IPS-18c (cell line): ENCODE results near the gene NRBP1.
A peak's percentile ranks its signal among the peaks of the same experiment; 100 is the strongest.
"Not testable (repeated sequence)": the region's sequence is repeated elsewhere in the genome, so short reads cannot be mapped to it uniquely, and the experiment has no call there.

Experiments
- H3K4me3 ChIP-seq: 2 replicates; pipeline ENCODE4 v1.7.0; 2013; ENCODE audit warnings: low read depth, mild to moderate bottlenecking, low read length, moderate library complexity; ENCODE audit not compliant: insufficient read depth
- H3K9me3 ChIP-seq: one replicate; pipeline ENCODE4 v1.6.1; 2013; ENCODE audit warnings: mild to moderate bottlenecking, low read length, moderate library complexity; ENCODE audit not compliant: control insufficient read depth, insufficient read depth

Gene NRBP1

DNA sequence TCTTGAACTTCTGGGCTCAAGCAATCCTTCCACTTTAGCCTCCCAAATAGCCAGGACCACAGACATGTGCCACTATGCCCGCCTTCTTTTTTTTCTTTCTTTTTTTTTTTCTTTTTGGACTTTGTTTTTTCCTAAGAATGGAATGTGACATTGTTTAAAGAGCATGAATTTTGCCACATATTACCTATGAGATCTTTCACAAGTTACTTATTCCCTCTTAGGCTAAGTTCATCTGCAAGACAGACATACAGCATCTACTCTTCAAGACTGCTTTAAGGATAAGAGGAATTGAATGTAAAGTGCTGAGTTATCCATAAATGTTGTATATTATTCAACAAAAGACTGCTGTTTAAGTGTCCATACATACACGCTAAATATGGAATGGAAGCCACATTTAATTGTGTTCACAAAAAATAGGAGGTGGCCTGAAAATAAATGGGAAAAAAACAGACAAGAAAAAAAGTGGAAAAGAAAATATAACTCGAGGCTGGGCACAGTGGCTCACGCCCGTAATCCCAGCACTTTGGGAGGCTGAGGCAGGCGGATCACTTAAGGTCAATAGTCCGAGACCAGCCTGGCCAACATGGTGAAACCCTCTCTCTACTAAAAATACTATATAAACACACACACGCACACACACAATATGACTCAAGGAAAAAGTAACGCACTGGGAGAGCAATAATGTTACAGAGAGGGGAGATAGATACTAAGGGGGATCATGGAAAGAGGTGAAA, 15.8 kb upstream of the NRBP1 start:
- Histone ChIP-seq H3K4me3 (no peak overlapping the region), H3K9me3 (peaks cover 2% of the 10 kb centered on the region)

DNA sequence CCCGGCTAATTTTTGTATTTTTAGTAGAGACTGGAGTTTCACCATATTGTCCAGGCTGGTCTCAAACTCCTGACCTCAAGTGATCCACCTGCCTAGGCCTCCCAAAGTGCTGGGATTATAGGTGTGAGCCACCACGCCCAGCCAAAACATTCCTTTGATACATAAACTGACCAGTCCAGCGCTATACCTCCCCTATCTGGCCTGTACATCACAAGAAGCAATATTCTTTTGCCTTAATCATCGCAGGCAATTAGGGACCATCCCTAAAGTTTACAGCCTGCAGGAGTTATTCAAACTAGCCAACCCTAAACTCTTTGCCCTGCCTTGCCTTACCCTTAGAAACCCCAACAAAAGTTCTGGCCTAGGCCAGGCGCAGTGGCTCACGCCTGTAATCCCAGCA, 12.3 kb upstream of the NRBP1 start:
- Histone ChIP-seq H3K9me3 (peaks cover under 1% of the 10 kb centered on the region), H3K4me3 (no peak overlapping the region)

DNA sequence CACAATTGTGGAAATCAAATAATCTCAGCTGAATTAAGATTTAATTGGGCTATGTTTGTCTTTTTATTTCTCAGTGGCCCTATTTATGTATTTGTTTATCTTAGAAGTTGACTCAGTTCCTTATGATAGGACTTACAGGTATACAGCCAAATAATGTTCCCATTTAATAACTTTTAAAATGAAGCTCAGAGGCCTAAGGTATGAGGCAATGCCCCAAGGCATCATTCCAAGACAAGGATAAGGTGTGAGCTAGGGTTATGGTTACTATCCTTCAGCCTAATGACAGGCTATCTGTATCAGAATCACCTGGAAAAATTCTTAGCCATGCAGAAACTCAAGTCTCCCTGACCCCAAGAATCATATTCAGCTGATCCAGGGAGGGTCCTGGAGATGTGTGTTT, 7.4 kb upstream of the NRBP1 start:
- no peak overlapping the region for H3K4me3 ChIP-seq

DNA sequence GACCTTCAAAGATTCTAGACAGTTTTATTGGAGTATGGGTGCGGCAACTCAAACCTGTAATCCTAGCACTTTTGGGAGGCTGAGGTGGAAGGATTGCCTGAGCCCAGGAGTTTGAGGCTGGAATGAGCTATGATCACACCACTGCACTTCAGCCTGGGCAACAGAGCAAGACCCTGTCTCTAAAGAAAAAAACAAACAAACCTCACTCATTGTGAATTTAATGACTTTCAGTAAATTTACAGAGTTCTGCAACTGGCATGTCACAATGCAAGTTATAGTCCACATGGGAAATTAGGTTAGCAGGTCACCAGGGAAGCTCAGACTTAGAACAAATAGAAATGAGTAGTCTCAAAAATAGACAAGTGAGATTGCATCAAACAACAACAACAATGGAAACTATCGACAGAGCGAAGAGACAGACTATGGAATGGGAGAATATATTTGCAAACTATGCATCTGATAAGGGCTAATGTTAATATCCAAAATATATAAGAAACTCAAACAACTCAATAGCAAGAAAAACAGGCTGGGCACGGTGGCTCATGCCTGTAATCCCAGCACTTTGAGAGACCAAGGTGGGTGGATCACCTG, 6.7 kb upstream of the NRBP1 start:
- no peaks in the 10 kb centered on the region for H3K9me3 ChIP-seq

More for the DNA sequence above, 7.4 kb upstream of the NRBP1 start:
- H3K9me3 ChIP-seq = no peaks in the 10 kb centered on the region

DNA sequence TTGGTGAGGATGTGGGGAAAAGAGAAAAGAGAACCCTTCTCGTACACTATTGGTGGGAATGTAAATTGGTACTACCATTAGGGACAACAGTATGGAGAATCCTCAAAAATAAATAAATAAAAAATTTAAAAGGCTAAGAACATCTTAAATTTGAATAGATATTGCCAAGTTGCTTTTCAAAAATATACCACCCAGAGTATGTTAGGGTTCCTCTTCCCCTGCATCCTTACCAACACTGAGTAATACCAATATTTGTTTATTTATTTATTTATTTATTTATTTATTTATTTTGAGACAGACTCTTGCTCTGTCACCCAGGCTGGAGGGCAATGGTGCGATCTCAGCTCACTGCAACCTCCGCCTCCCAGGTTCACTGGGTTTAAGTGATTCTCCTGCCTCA, 5.5 kb upstream of the NRBP1 start:
- H3K4me3 ChIP-seq = no peak overlapping the region
- no peaks in the 10 kb centered on the region for H3K9me3 ChIP-seq

More for the DNA sequence above, 6.7 kb upstream of the NRBP1 start:
- H3K4me3 ChIP-seq = no peak overlapping the region

DNA sequence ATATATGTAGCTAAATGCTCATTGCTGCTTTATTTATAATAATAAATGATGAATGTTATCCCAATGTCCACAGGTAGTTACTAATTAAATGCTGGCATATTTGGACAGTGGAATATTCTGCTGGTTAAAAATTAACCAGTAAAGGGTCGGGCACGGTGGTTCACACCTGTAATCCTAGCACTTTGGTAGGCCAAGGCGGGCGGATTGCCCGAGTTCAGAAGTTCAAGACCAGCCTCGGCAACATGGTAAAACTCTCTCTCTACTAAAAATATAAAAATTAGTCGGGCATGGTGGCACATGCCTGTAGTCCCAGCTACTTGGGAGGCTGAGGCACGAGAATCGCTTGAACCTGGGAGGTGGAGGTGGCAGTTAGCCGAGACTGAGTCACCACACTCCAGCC, 3.4 kb upstream of the NRBP1 start:
- not testable (repeated sequence) for H3K4me3 ChIP-seq, H3K9me3 ChIP-seq

DNA sequence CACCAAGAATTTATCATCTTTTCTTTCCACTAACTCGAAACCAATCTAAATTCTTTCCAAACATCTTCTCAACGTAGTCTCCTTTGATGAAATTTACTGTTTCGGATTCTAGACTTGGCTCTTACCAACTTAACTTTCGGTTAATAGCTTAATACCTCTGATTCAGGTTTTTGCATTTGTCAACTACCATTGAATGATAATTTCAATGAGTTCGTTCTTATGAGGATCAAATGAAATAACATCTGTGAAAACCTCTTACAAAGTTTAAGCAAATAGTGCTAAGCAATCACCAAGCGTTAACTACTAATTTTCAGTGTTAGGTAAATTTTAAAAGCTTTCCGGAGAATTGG, 593 bp upstream of the NRBP1 start:
- H3K4me3 ChIP-seq = peak overlapping the region; percentile 98
- H3K9me3 ChIP-seq = no peaks in the 10 kb centered on the region

DNA sequence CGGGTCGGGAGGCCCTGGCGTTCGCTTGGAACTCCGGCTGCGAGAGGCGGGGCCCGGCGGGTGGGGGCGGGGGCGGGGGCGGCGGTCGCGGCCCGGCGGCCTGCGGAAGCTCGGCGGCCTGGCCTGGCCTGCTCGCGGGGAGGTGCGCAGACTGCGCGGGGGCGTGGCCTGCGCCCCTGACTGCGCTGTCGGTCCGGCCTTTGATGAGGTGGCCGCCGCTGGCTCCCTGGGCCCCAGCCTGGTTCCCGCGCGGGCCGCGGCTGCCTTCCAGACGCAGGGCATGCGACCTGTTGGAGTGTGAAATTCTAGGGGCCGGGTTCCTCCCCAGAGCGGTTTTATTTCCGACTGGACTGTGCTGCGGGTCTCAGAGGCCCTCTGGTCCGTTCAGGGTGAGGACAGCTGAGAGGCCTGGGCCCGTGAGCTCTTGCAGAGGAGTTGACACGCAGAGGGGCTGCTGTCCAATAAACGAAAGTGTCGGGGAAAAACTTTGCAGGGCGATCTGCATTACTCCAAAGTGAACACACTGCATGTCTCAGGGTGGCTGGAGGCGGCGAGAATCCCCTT, 629 bp downstream of the NRBP1 start:
- Histone ChIP-seq H3K9me3 (no peaks in the 10 kb centered on the region), H3K4me3 (peak overlapping the region; percentile 98)

DNA sequence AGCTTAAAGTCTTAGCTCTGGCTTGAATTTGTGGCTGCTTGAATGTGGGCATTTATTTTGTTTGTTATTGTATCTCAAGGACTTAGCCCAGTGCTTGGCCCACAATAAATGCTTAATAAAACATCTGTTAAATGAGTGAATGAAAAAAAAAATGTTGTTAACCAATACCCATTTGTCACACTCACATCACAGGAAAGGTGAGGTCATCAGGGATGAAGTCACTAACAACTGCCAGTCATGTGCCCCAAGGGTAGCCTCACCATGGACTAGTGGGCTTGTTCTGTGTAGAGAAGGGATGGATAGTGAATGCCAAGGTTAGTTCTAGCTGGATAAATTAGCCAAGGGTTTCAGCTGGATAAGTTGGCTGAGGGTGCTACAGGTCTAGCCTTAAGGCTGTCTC, 3.0 kb downstream of the NRBP1 start:
- H3K9me3 ChIP-seq = no peaks in the 10 kb centered on the region
- no peak overlapping the region for H3K4me3 ChIP-seq

DNA sequence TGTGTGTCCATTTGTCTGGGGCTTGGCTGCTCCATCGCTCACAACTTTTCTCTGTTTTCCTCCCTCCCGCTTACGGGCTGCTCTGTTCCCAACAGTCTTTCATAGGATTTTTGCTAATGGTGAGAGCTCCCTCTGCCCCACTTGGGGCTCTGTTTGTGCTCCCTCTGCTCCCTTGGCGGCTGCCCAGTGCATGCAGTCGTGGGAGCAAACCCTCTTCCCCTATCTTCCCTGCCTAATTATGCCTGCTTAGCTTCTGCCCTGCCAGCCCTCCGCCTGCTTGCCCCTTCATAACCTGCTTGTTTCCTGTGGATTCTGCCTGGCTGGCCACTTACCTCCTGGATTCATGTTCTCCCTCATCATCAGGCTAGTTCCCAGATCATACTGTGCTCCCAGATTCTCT, 7.2 kb downstream of the NRBP1 start:
- Histone ChIP-seq H3K4me3 (no peak overlapping the region), H3K9me3 (no peaks in the 10 kb centered on the region)

DNA sequence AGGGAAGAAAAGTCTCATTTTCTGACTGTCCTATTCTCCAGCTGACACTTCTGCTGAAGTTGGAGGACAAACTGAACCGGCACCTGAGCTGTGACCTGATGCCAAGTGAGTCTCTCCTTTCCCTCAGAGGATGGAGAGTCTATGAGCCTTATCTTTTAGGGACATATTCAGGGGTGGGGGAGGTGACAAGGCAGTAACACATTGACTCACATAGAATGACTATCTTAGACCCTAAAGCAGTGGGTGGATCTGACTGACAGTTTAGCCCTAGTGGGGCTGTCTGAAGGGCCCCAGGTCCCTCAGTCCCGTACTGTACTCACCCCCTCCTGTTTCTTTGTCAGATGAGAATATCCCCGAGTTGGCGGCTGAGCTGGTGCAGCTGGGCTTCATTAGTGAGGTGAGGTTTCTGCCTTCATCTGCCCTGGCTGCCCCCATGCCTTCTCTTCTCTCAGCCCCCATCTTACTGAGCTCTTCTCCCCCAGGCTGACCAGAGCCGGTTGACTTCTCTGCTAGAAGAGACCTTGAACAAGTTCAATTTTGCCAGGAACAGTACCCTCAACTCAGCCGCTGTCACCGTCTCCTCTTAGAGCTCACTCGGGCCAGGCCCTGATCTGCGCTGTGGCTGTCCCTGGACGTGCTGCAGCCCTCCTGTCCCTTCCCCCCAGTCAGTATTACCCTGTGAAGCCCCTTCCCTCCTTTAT, 12.9 kb downstream of the NRBP1 start:
- no peak overlapping the region for H3K4me3 ChIP-seq
- H3K9me3 ChIP-seq = no peaks in the 10 kb centered on the region

DNA sequence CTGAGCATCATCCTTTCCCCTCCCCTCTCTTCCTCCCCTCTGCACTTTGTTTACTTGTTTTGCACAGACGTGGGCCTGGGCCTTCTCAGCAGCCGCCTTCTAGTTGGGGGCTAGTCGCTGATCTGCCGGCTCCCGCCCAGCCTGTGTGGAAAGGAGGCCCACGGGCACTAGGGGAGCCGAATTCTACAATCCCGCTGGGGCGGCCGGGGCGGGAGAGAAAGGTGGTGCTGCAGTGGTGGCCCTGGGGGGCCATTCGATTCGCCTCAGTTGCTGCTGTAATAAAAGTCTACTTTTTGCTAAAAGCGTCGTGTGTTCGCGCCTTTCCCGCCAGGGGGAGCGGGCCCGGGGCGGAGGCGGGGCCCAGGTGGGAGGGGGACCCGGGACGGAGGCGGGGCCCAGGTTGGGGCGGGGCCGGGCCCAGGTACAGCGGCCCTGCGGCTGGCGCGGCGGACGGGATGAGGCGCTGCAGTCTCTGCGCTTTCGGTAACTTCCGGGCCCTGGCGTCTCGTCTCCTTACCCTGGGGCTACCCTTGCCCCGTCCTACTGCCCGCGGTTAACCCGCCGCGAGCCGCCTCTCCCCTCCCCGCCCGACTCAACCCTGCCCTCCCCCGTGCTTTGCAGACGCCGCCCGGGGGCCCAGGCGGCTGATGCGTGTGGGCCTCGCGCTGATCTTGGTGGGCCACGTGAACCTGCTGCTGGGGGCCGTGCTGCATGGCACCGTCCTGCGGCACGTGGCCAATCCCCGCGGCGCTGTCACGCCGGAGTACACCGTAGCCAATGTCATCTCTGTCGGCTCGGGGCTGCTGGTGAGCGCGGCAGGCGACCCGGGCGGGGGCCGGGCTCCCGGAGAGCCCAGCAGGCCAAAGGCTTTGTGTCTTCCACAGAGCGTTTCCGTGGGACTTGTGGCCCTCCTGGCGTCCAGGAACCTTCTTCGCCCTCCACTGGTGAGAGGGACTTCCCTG, 13.8 kb downstream of the NRBP1 start, which contains the start of gene KRTCAP3:
Gene KRTCAP3, plus strand, starts transcription at position 424 of the 962 bp plus-strand sequence. Its CDS starts 32 bp downstream, at position 456.
- Histone ChIP-seq H3K9me3 (no peaks in the 10 kb centered on the region), H3K4me3 (peak within 1 kb of the TSS; percentile 63)

DNA sequence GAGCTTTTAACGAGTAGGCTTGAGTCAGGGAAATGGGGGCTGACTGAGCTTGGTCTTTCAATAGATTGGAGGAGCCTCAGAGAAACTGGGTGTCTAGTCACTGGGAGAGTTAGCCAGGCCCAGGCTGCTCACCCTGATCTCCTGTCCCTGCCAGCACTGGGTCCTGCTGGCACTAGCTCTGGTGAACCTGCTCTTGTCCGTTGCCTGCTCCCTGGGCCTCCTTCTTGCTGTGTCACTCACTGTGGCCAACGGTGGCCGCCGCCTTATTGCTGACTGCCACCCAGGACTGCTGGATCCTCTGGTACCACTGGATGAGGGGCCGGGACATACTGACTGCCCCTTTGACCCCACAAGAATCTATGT, 14.5 kb downstream of the NRBP1 start:
- peak overlapping the region; percentile 63 for H3K4me3 ChIP-seq
- no peaks in the 10 kb centered on the region for H3K9me3 ChIP-seq

DNA sequence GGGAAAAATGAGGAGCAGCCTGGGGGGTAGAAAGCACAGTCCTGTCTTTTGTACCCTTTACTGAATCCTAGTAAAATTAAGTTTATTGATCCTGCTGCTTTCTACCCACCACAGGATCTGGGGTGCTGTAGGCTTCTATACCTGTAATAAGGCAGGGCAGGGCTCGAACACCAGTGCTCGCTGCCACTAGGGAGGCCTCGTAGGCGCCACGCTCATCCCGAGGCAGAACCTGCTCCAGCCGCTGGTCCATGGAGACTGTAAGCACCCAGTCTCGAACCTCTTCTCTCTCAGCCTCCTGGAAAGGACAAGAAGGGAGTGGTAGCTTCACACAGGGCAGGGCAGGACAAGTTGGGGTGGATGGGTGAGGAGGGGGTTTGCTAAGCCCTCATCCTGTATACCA, 16.7 kb downstream of the NRBP1 start:
- no peak overlapping the region for H3K4me3 ChIP-seq
- H3K9me3 ChIP-seq = peaks cover 2% of the 10 kb centered on the region

DNA sequence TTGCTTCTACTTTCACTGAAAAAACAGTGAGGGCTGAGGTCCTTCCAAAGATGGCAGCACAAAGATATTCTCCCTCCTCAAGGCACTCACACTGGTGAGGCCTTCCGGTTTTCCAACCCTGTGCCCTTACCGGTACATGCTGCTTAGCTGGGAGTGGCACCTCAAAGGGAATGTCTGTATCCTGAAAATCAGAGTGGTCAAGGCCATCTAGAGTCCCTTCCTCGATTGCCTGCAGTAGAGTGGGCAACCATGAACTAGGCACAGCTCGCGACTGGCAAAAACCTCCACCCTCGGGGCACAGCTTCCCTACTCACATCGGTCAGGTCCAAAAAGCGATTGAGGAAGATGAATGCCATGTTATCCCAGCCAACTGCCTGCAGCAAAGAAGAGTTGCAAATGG, 17.2 kb downstream of the NRBP1 start:
- Histone ChIP-seq H3K4me3 (no peak overlapping the region), H3K9me3 (peaks cover 2% of the 10 kb centered on the region)

DNA sequence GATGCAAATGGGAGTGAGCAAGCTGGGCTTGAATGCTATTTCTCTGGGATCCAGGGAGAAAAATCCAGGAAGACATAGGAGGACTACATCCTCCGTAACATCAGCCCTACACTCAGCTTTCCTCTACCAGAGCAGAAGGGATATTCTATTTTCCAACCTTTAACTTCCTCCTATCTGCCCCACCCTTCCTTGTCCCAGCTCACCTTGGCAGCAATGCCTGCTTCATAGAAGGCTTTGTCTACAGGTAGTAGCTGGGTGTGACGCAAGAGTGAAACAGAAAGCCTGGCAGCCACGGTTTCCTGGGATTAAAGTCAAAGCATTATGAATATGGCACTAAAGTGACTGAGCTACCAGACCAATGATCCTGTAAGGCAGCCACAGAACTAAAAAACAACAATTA, 17.6 kb downstream of the NRBP1 start:
- H3K4me3 ChIP-seq = no peak overlapping the region
- peaks cover 2% of the 10 kb centered on the region for H3K9me3 ChIP-seq

DNA sequence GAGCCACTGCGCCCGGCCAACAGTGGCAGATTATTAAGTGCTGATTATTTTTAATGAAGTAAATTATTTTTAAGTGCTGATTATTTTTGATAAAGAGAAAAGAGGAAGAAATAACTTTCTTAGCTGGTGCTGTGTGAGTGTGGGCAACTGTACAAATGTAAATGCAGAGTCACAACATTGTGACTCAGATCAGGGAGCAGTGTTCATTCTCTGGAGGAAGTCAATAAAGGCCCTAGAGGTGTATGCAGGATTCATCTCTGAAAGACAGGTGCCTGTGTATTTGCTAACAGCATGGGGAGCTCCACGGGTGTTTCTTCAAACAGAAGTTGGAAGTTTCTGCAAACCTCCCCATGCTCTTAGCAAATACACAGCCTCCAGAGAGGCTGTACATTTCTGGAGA, 19.9 kb downstream of the NRBP1 start:
- H3K9me3 ChIP-seq = peaks cover 2% of the 10 kb centered on the region

More for the DNA sequence above, 19.9 kb downstream of the NRBP1 start:
- no peak overlapping the region for H3K4me3 ChIP-seq
